Measurements from ENCODE around the gene USP34. TPM values are rescaled to one million over a fixed set of nuclear protein-coding genes. Genes with fewer than 3 reads are reported as not detected.

The USP34 gene
- total and polyA plus RNA-seq, 2 donors (not counting 1 experiment from before 2014, with no cell fraction given): 52.4 to 129 TPM

GRCh38 chr2:61145990-61146389 is 324.9 kb downstream of the USP34 start:
- Histone ChIP-seq H3K79me2 (ENCODE audit: control insufficient read depth, insufficient read depth, low read length) (no peaks in the 10 kb centered on the region), H4K20me1 (ENCODE audit: control insufficient read depth, extremely low read depth, insufficient read depth, low read length) (no peaks in the 10 kb centered on the region), H3K27ac (ENCODE audit: insufficient read depth, low read length) (no peak overlapping the region), H3K9ac (ENCODE audit: insufficient read depth, low read length) (no peak overlapping the region), H3K27me3 (ENCODE audit: control insufficient read depth, insufficient read depth, low read length) (no peaks in the 10 kb centered on the region), H3K4me3 (replicated peaks in 1 of 4; ENCODE audit: control extremely low read depth in 1 of 4, insufficient read depth in 1 of 4, low read depth in 3 of 4, low read length in 4 of 4) (peak overlapping the region in 2 of 4 experiments; percentile 93 to 97), H3K4me2 (ENCODE audit: extremely low read depth, insufficient read depth, low read length) (no peak overlapping the region), H3K4me1 (ENCODE audit: control insufficient read depth, extremely low read depth, insufficient read depth, low read length) (no peaks in the 10 kb centered on the region), H3K9me3 (ENCODE audit: control insufficient read depth, insufficient read depth, low read depth, low read length) (no peaks in the 10 kb centered on the region), H3K36me3 (ENCODE audit: control insufficient read depth, insufficient read depth, low read length) (peaks cover 4% of the 10 kb centered on the region), H2AFZ (ENCODE audit: low read length) (no peak overlapping the region)
- TF ChIP-seq EZH2 (IDR thresholded peaks at IDR 0.05; ENCODE audit: low read length, missing control alignments): no peak
- TF ChIP-seq, protein P1, sequence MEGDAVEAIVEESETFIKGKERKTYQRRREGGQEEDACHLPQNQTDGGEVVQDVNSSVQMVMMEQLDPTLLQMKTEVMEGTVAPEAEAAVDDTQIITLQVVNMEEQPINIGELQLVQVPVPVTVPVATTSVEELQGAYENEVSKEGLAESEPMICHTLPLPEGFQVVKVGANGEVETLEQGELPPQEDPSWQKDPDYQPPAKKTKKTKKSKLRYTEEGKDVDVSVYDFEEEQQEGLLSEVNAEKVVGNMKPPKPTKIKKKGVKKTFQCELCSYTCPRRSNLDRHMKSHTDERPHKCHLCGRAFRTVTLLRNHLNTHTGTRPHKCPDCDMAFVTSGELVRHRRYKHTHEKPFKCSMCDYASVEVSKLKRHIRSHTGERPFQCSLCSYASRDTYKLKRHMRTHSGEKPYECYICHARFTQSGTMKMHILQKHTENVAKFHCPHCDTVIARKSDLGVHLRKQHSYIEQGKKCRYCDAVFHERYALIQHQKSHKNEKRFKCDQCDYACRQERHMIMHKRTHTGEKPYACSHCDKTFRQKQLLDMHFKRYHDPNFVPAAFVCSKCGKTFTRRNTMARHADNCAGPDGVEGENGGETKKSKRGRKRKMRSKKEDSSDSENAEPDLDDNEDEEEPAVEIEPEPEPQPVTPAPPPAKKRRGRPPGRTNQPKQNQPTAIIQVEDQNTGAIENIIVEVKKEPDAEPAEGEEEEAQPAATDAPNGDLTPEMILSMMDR (conservative IDR thresholded peaks at IDR 0.05 in 1 of 2, IDR thresholded peaks at IDR 0.05 in 1 of 2; ENCODE audit: low read depth in 1 of 2, low read length in 2 of 2): no peak
- DNase-seq (ENCODE audit: low read depth in 2 of 2): no peak

- DNase-seq (ENCODE audit: low read depth in 2 of 2): peak; percentile 93 to 98
- TF ChIP-seq EZH2 (IDR thresholded peaks at IDR 0.05; ENCODE audit: low read length, missing control alignments): no peak
- TF ChIP-seq, protein P1 (conservative IDR thresholded peaks at IDR 0.05 in 1 of 2, IDR thresholded peaks at IDR 0.05 in 1 of 2; ENCODE audit: low read depth in 1 of 2, low read length in 2 of 2): peak in 1 of 2 donors; percentile 5
- no peaks in the 10 kb centered on the region for H4K20me1 ChIP-seq (ENCODE audit: control insufficient read depth, extremely low read depth, insufficient read depth, low read length)
- peak overlapping the region; percentile 82 for H3K27ac ChIP-seq (ENCODE audit: insufficient read depth, low read length)
- no peaks in the 10 kb centered on the region for H3K79me2 ChIP-seq (ENCODE audit: control insufficient read depth, insufficient read depth, low read length)
- peak overlapping the region; percentile 65 for H2AFZ ChIP-seq (ENCODE audit: low read length)
- no peaks in the 10 kb centered on the region for H3K27me3 ChIP-seq (ENCODE audit: control insufficient read depth, insufficient read depth, low read length)
- no peaks in the 10 kb centered on the region for H3K4me1 ChIP-seq (ENCODE audit: control insufficient read depth, extremely low read depth, insufficient read depth, low read length)
- peak overlapping the region; percentile 47 to 97 (median 80) for H3K4me3 ChIP-seq (replicated peaks in 1 of 4; ENCODE audit: control extremely low read depth in 1 of 4, insufficient read depth in 1 of 4, low read depth in 3 of 4, low read length in 4 of 4)
- peaks cover 3% of the 10 kb centered on the region for H3K36me3 ChIP-seq (ENCODE audit: control insufficient read depth, insufficient read depth, low read length)
- peak overlapping the region; percentile 66 for H3K4me2 ChIP-seq (ENCODE audit: extremely low read depth, insufficient read depth, low read length)
- no peaks in the 10 kb centered on the region for H3K9me3 ChIP-seq (ENCODE audit: control insufficient read depth, insufficient read depth, low read depth, low read length)
- peak overlapping the region; percentile 49 for H3K9ac ChIP-seq (ENCODE audit: insufficient read depth, low read length)
Measured at GRCh38 chr2:61144697-61145268, 326.1 kb downstream of the USP34 start.

DNA sequence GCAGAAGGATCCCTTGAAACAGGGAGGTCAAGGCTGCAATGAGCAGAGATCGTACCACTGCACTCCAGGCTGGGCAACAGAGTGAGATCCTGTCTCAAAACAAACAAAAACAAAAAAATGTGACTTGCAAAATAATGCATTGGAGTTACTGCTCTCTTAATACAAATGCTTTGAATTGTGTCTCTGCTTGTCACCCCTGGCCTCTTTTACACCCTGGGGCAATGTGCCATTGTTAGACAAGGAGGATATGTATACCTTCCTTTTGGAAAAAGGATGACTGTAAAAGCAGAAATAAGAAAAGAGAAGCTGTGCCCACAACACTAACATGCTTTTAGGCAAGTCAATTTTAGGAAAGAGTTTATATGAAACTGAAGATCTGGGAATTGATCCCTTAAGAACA is 329.7 kb downstream of the USP34 start:
- H4K20me1 ChIP-seq (ENCODE audit: control insufficient read depth, extremely low read depth, insufficient read depth, low read length): no peaks in the 10 kb centered on the region
- no peak overlapping the region for H3K4me3 ChIP-seq (replicated peaks in 1 of 4; ENCODE audit: control extremely low read depth in 1 of 4, insufficient read depth in 1 of 4, low read depth in 3 of 4, low read length in 4 of 4)
- H3K9me3 ChIP-seq (ENCODE audit: control insufficient read depth, insufficient read depth, low read depth, low read length): no peaks in the 10 kb centered on the region
- no peaks in the 10 kb centered on the region for H3K4me1 ChIP-seq (ENCODE audit: control insufficient read depth, extremely low read depth, insufficient read depth, low read length)
- H3K9ac ChIP-seq (ENCODE audit: insufficient read depth, low read length): no peak overlapping the region
- H3K27me3 ChIP-seq (ENCODE audit: control insufficient read depth, insufficient read depth, low read length): no peaks in the 10 kb centered on the region
- no peak overlapping the region for H3K4me2 ChIP-seq (ENCODE audit: extremely low read depth, insufficient read depth, low read length)
- no peak overlapping the region for H3K27ac ChIP-seq (ENCODE audit: insufficient read depth, low read length)
- H3K79me2 ChIP-seq (ENCODE audit: control insufficient read depth, insufficient read depth, low read length): no peaks in the 10 kb centered on the region
- no peak overlapping the region for H2AFZ ChIP-seq (ENCODE audit: low read length)
- no peaks in the 10 kb centered on the region for H3K36me3 ChIP-seq (ENCODE audit: control insufficient read depth, insufficient read depth, low read length)
- DNase-seq (ENCODE audit: low read depth in 2 of 2): no peak
- TF ChIP-seq, protein P1 (conservative IDR thresholded peaks at IDR 0.05 in 1 of 2, IDR thresholded peaks at IDR 0.05 in 1 of 2; ENCODE audit: low read depth in 1 of 2, low read length in 2 of 2): no peak
